Measurements from ENCODE around the gene MYO7A.

Gene MYO7A

DNA sequence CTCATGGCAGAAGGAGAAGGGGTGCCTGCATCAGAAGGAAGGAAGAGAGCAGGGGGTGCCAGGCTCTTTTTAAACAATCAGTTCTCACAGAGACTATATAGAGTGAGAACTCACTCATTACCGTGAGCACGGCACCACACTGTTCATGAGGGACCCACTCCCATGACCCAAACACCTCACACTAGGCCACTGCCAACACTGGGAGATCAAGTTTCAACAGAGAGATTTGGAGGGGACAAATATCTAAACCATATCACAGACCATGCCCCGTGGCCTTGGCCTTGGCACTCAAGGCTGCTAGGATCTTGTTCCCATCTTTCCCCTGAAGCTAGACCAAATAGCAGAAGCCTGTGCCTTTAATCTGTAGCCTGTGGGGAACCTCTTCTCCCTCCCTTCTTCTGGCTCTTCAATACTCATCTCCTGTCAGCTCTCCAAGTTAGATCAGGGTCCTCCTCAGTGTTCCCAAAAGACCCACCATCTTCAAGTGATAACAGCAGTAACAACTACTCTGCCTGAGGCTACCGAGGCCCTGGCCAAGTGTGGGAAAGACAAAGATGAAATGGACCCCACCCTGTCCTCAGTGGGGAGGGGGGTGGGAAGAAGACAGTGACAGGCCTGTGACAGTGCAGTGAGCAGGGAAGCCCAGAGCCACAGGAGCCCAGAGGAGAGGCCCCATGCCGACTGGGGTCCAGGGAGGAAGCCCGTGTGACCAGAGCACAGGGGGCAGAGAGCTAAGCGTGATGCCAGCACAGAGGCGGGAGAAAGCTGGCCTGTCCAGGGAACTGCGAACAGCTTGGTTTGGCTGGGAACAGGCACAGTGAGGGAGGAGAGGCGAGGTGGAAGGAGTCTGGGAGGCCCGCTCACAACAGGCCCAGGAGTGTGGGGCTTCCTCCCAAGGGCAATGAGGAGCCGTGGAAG lies 72.6 kb downstream of the MYO7A start:
- DNase-seq (ENCODE audit: low read depth in 2 of 2) = no peak

DNA sequence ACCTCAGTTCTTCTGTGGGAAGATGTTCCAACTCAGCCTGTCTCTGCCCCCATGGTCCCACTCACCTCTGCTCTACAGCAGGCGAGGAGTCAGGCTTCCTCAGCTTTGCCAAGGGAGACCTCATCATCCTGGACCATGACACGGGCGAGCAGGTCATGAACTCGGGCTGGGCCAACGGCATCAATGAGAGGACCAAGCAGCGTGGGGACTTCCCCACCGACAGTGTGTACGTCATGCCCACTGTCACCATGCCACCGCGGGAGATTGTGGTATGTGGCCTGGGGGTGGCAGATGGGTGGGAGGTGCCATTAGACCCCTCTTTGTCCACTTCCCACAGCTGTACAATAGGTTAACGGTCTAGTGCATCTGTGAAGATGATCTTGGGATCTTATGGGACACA lies 73.3 kb downstream of the MYO7A start:
- no peak for DNase-seq (ENCODE audit: low read depth in 2 of 2)

DNA sequence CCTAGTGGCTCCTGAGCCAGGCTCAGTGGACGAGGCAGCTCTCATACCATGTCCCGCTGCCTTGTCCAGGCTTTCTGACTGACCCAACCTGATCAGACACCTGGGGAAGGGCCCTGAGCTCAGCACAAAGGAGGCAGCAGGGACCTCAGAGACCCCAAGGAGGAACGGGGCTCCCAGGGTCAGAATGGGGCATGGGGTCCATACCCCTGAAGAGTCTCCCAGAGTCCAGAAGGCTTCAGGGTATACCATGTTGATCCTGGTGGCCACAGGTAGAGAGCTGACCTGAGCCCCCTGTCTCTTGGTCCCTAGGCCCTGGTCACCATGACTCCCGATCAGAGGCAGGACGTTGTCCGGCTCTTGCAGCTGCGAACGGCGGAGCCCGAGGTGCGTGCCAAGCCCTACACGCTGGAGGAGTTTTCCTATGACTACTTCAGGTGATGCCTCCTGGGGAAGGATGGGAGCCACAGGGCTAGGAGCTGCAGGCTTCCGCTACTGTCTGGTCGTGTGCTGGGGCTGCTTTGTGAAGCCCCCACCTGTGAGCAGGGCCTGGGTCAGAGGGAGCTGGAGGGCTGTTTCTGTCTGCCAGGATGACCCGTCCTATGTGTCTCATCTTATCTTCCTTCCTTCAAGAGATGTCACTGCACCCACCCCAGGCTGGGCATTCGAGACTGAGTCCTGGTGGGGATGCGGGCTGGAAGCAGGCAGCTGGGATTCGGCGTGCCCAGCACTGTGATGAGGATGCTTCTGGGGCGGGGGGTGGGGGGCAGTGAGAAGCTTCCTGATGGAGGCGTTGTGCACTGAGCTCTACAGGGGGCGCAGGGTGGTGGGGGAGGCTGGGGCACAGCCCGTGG lies 74.2 kb downstream of the MYO7A start:
- DNase-seq (ENCODE audit: low read depth in 2 of 2) = no peak

DNA sequence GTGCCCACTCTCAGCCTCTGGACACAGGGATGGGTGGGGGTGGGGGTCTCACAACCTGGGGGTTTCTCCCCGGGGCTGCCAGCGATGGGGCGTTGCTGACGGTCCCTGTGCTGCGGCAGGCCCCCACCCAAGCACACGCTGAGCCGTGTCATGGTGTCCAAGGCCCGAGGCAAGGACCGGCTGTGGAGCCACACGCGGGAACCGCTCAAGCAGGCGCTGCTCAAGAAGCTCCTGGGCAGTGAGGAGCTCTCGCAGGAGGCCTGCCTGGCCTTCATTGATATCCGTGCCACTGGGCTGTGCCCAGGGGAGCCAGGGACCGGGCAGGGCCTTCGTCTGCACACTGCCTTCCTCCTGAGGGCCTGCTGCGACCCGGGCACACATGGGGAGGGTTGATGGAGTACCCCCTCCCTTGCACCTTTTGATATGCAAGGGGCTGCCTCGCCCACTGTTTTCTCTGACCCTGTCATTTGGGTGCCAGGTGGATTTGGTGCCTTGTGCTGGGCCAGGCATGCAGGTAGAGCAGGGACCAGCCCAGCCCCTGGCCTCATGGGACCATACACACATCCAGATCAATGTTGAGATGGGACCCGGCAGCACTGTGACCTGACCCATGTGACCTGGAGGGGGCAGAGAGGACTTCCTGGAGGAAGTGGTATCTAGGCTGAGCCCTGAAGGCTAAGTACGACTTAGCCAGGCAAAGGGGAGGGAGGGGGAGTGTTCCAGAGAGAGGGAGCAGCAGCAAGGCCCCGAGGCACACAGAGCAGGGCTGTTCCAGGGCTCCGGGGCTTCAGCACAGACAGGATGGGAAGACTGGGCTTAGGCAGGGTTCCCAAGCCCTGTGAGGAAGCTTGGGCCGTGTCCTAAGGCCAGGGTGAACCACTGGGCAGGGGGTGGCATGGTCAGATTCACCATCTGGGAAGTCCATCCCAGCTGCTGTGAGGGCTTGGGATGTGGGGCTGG lies 75.2 kb downstream of the MYO7A start:
- no peak for DNase-seq (ENCODE audit: low read depth in 2 of 2)

DNA sequence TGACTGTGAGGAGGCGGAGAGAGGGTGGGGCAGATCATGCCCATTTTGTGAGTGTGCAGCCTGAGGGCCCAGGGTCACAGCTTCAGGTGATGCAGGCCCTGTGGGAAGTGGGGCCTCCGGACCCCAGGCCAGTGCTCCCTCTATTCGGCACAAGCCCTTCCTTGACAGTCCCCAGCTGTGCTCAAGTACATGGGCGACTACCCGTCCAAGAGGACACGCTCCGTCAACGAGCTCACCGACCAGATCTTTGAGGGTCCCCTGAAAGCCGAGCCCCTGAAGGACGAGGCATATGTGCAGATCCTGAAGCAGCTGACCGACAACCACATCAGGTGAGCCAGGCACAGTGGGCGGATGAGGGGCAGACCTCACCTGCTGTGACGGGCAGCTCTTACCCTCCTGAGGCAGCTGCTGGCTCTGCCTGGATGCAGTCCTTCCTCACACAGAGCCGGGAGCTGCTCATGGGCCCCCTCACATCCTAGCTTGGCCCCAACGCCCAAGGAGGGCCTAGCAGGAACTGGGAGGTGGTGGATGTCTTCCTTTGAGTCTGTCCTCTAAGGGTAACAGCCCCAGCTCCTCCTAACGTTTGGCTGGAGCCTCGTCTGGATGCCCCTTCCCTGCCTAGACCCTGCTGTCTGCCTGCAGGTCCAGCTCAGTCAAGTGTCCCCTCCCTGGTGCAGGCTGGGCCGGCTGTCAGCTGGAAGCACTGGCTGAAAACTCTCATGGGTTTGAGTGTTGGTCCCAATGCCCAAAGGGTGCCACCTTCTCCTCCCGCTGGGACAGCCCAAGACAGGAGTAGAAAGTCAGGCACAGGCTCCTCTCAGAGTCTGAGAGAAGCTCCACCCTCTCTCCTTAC lies 76.1 kb downstream of the MYO7A start:
- DNase-seq (ENCODE audit: low read depth in 2 of 2) = no peak

DNA sequence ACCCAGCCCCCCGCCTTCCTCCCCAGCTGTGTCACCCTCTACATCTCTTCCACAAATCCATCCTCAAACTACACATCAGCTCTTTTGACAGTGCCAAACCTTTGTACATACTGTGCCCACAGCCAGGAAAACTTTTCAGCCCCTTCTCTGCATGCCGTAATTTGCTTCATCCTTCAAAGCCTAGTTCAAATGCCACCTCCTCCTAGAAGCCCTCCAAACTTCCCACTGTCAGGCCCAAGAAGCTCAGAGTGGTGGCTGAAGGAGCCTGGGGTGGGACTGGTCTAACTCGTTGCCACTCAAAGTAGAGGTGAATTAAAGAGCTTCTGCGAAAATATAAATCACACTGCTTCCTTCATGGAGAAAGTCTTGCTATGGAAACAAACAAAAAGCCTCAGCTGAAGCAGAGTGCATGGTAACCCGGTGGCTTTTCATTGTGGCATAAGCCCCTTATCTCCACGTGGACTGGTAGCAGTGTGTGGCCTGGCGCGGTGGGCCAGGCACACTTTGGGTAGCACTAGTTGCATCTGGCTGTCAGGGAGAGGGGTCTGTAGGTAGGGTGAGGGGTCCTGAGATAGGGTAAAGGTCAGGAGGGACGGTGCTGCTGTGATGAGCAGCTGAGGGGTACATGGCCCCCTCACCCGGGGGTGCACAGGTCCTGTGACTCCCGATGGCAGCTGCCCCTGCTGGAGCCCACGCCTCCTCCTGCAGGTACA lies 76.9 kb downstream of the MYO7A start:
- DNase-seq (ENCODE audit: low read depth in 2 of 2) = no peak

DNA sequence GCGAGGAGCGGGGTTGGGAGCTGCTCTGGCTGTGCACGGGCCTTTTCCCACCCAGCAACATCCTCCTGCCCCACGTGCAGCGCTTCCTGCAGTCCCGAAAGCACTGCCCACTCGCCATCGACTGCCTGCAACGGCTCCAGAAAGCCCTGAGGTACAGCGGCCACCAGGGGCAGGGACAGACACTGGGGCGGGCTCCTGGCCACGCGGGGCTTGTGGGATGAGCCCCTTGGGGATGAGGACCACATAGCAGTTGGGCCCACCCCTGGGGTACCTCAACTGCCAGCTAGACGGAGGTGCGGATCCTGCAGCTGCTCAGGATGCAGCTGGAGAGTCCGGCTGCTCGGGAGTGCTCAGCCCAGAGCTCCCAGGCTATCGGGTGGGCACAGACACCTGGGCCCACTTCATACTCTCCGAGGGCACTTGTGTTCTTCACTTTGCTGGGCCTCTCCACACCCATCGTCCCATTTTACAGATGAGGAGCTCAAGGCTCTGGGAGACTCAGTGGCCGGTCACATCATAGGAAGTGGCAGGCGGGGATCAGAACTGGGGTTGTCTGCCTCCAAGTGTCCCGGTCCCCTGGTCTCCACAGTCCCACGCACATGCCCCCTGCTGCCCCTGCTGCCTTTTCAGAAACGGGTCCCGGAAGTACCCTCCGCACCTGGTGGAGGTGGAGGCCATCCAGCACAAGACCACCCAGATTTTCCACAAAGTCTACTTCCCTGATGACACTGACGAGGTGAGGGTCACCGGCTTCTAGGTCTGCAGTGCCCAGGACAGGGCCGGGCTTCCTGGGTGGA lies 77.6 kb downstream of the MYO7A start:
- DNase-seq (ENCODE audit: low read depth in 2 of 2) = no peak

DNA sequence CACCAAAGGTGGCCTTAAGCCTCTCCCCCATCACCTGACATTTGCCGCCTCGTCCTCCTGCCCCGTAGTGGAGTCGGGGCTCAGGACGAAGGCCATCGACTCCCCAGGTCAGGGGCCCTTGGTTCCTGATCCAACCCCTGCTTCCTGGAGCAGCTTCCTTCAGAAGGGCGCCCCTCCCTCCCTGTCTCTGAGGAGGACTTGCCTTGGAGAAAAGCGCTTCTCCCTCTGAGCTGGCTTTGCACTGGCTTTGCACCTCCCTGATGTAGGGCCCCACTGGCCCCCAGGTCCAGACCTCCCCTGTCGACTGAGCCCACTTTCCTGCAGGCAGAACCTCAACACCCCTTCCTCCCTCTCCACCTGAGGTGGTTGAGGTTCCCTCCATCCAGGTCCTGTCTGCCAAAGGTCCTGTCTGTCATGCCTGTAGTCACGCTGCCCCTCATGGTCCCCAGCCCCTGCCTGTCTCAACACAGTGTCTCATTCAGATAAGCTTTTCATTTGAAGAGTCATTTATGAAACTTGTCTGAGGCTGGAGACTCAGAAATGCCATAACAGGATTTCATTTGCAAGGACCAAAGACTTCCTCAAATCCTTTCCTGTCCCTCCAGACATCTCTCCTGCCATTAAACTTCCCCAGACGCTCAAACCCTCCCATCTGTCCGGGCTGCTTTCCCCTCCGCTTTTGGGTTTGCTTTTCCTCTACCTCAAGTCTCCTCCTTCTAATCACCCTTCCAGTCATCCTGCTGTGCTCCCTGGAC lies 78.4 kb downstream of the MYO7A start:
- DNase-seq (ENCODE audit: low read depth in 2 of 2) = no peak

DNA sequence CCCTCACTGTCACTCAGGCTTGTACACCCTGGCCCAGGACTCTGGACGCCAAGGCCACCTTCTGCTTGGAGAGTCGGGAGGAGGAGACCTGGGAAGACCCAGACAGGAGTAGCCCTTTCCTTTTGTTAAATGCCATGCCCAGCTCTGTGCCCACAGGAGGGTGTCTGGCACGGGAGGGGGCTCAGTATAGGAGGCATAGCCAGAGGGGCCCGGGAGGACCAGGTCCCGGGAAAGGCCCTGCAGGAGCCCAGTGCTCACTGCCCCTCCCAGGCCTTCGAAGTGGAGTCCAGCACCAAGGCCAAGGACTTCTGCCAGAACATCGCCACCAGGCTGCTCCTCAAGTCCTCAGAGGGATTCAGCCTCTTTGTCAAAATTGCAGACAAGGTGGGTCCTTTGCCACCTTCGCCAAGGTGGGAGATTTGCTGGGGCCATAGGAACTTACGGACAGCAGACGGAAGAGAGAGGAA lies 79.0 kb downstream of the MYO7A start:
- no peak for DNase-seq (ENCODE audit: low read depth in 2 of 2)

DNA sequence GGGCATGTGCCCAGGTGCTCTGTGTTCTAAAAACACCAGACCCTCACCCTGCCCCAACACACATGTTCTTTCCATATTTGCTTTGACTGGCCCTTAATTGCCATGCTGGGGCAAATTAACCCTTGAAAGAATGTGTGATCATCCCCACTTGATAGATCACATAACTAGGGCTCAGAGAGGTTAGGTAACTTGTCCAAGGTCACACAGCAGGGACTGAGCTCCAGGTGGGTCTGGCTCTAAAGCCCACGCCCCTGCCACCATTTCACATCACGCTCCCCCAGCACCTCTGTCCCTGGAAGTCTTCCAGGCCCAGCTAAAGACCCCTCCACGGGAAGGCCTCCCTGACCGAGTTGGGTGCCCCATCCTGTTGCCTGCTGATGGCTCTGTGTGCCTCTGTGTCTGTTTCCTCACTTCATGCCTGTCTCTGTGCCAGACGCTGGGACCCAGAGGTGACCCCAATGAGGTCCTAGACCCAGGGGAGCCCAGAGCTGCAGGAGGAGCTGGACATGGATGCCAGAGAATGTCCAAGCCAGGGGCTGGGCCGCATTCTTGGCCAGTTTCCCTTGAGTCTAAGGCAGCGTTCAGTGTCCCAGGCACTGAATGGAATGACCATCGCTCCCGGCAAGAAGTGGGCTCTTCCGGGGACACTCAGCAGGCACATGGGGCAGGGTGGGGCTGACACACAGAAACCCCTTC lies 79.7 kb downstream of the MYO7A start:
- no peak for DNase-seq (ENCODE audit: low read depth in 2 of 2)

DNA sequence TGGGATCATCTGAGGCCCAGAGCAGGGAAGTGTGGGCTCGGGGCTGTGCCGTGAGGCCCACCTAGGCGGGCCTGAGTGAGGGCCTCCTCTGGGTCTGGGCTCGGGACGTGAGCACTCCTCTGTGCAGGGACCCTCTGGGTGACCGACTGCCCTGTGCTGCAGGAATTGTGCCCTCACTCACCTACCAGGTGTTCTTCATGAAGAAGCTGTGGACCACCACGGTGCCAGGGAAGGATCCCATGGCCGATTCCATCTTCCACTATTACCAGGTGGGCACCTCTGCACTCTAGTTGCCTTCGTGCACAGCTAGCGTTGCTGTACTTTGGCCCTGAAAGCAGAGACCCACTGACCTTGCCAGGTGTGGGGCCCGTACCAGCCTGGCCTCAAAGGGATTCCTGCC lies 80.5 kb downstream of the MYO7A start:
- no peak for DNase-seq (ENCODE audit: low read depth in 2 of 2)

DNA sequence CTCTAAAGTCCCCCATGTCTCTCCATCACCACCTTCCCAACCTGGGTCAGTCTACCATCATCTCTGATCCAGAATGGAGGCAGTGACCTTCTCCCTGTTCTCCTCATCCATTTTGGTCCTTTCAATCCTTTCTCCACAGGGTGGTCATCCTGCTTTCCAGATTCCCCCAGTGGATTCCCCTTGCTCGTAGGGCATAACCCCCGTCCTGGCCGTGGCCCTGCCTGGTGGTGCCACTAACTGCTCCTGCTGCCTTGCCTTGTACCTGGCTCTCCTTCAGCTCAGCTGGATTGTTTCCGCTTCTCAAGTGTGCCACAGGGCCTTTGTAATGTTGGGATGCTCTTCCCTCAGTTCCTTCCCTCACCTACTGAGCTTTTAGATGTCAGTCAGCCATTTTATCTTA lies 81.6 kb downstream of the MYO7A start:
- DNase-seq (ENCODE audit: low read depth in 2 of 2) = no peak

DNA sequence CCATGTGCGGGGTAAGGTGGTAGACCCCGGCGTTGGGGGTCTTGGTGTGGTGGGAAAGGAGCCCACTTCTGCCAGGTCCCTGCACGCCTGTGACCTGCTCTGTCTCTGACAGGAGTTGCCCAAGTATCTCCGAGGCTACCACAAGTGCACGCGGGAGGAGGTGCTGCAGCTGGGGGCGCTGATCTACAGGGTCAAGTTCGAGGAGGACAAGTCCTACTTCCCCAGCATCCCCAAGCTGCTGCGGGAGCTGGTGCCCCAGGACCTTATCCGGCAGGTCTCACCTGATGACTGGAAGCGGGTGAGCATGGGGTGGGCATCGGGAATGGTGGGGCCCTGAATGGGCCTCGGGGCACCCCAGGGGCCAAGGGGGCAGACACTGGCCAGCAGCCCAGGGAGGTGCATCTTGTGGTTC lies 83.0 kb downstream of the MYO7A start:
- DNase-seq (ENCODE audit: low read depth in 2 of 2) = no peak

DNA sequence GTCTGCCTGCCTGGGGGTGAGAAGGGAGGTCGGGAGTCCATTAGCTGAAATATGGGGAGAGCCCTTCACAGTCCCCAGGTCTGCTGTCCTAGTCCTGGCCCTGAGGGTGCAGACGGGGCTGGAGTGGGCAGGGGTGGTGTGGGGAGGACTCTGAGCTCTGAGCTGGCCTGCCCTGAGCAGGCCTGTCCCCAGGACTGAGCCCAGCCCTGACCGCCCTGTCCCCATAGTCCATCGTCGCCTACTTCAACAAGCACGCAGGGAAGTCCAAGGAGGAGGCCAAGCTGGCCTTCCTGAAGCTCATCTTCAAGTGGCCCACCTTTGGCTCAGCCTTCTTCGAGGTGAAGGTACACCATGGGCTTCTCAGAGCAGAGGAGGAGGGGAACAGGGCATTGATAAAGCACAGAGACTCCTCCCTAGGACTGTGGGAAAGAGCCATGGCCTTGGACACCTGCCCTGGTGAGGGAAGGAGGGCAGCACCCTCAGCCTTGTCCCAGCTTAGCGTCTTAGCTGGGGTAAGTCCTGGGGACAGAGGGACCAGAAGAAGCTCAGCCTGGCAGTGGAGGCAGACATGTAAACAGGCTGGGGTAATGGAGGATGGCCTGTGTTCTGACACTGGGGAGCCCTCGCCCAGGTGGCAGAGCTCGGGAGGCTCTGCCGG lies 83.7 kb downstream of the MYO7A start:
- DNase-seq (ENCODE audit: low read depth in 2 of 2) = no peak

DNA sequence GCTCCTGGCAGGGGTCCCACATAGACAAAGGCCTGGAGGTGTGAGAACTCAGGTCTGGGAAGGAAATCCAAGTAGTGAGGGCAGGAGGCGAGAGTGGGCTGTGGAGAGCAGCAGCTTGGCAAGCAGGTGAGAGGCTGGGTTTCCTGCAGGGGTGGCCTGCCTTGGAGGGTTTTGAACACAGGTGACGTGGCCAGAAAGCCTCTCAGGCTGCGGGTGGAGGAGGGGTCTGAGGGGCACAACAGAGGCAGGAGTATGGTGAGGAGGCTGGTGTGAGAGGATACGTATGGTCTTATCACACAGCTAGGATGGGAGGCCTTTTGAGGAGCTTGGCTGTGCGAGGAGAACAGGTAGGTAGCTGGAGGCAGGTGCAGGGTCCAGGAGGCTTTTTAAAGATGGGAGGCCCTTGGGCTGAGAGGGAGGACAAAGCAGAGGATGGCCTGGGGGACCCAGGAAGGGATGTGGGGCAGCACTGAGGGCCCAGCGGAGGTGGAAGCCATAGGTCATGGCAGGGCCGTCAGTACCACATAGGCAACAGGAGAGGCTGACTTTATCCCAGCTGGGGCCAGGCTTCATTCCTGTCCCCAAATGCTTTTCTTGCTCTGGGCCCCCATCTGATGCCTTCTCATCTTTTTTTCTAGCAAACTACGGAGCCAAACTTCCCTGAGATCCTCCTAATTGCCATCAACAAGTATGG lies 84.4 kb downstream of the MYO7A start:
- no peak for DNase-seq (ENCODE audit: low read depth in 2 of 2)

DNA sequence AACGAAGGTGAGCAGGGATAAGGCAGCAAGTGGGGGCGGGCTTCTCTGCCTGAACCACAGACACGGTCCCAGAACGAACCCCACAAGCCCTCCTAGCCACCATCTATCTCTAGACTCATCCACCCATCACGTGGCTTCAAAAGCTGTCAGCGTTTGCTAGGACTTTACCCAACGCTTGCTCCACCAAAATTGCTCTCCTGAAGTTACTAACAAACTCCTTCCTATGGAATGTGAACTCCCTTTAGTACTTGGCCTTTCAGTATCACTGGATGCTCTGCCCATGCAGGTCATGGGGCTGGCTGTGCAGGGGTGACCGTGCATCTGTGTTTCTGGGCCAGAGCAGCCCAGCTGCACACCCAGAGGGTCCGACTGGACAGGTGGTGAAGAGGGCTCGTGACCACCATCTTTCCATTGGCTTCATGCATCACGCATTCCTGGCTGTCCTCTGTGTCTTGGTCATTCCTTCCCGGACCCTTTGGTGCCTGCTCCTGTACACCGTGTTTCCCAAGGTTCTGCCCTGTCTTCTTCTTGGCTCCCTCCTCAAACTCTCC lies 85.1 kb downstream of the MYO7A start:
- DNase-seq (ENCODE audit: low read depth in 2 of 2) = no peak
